ENCODE measurements around the gene SNX15. TPM values are rescaled to one million over a fixed set of nuclear protein-coding genes. Genes with fewer than 3 reads are reported as not detected.

Gene SNX15
- polyA plus RNA-seq, 4 donors = 23.2 to 46.6 (median 31.0) TPM

- FAIRE-seq = no peak
- H3K4me1 ChIP-seq (ENCODE audit: control insufficient read depth in 3 of 3, insufficient read depth in 2 of 3, low read depth in 1 of 3, low read length in 2 of 3) = no peaks in the 10 kb centered on the region
- H3K4me3 ChIP-seq (ENCODE audit: low read depth in 1 of 3, low read length in 3 of 3) = no peak overlapping the region
- H3K9me3 ChIP-seq (ENCODE audit: control insufficient read depth in 2 of 2, insufficient read depth in 1 of 2, low read depth in 1 of 2, low read length in 1 of 2) = no peaks in the 10 kb centered on the region
- WGBS, 3 donors = 48 to 51% (median 51%) methylated on average over 4 of the region's 4 CpGs
- H3K36me3 ChIP-seq (ENCODE audit: control insufficient read depth in 3 of 3, insufficient read depth in 2 of 3, low read depth in 1 of 3, low read length in 3 of 3) = peaks cover 0 to 5% (median 0%) of the 10 kb centered on the region in 3 donors
- no peak for DNase-seq
- H3K27me3 ChIP-seq (ENCODE audit: control insufficient read depth in 3 of 3, insufficient read depth in 3 of 3, low read length in 3 of 3) = no peaks in the 10 kb centered on the region
- H3K27ac ChIP-seq (ENCODE audit: low read depth in 1 of 3, low read length in 2 of 3) = no peak overlapping the region
These were observed 44.8 kb downstream of the SNX15 start for GRCh38 chr11:65071907-65072630.

GRCh38 chr11:65072631-65072966 lies 45.4 kb downstream of the SNX15 start:
- no peak overlapping the region for H3K4me3 ChIP-seq (ENCODE audit: low read depth in 1 of 3, low read length in 3 of 3)
- no peak for DNase-seq
- no peaks in the 10 kb centered on the region for H3K9me3 ChIP-seq (ENCODE audit: control insufficient read depth in 2 of 2, insufficient read depth in 1 of 2, low read depth in 1 of 2, low read length in 1 of 2)
- no peak for FAIRE-seq
- H3K4me1 ChIP-seq (ENCODE audit: control insufficient read depth in 3 of 3, insufficient read depth in 2 of 3, low read depth in 1 of 3, low read length in 2 of 3) = no peaks in the 10 kb centered on the region
- WGBS, 3 donors = 48 to 60% (median 59%) methylated on average over 1 of the region's 1 CpG
- H3K27me3 ChIP-seq (ENCODE audit: control insufficient read depth in 3 of 3, insufficient read depth in 3 of 3, low read length in 3 of 3) = no peaks in the 10 kb centered on the region
- no peak overlapping the region for H3K27ac ChIP-seq (ENCODE audit: low read depth in 1 of 3, low read length in 2 of 3)
- peaks cover 0 to 5% (median 0%) of the 10 kb centered on the region in 3 donors for H3K36me3 ChIP-seq (ENCODE audit: control insufficient read depth in 3 of 3, insufficient read depth in 2 of 3, low read depth in 1 of 3, low read length in 3 of 3)

- no peaks in the 10 kb centered on the region for H3K9me3 ChIP-seq (ENCODE audit: control insufficient read depth in 2 of 2, insufficient read depth in 1 of 2, low read depth in 1 of 2, low read length in 1 of 2)
- FAIRE-seq = no peak
- no peak overlapping the region for H3K27ac ChIP-seq (ENCODE audit: low read depth in 1 of 3, low read length in 2 of 3)
- H3K4me3 ChIP-seq (ENCODE audit: low read depth in 1 of 3, low read length in 3 of 3) = no peak overlapping the region
- peaks cover 0 to 23% (median 0%) of the 10 kb centered on the region in 3 donors for H3K36me3 ChIP-seq (ENCODE audit: control insufficient read depth in 3 of 3, insufficient read depth in 2 of 3, low read depth in 1 of 3, low read length in 3 of 3)
- WGBS, 3 donors = 82 to 86% (median 82%) methylated on average over 4 of the region's 4 CpGs
- DNase-seq = no peak
- H3K4me1 ChIP-seq (ENCODE audit: control insufficient read depth in 3 of 3, insufficient read depth in 2 of 3, low read depth in 1 of 3, low read length in 2 of 3) = peaks cover 0 to 9% (median 0%) of the 10 kb centered on the region in 3 donors
- H3K27me3 ChIP-seq (ENCODE audit: control insufficient read depth in 3 of 3, insufficient read depth in 3 of 3, low read length in 3 of 3) = no peaks in the 10 kb centered on the region
These were observed 50.2 kb downstream of the SNX15 start for GRCh38 chr11:65077451-65077850.

GRCh38 chr11:65078151-65078550 lies 50.9 kb downstream of the SNX15 start:
- no peaks in the 10 kb centered on the region for H3K27me3 ChIP-seq (ENCODE audit: control insufficient read depth in 3 of 3, insufficient read depth in 3 of 3, low read length in 3 of 3)
- 16 to 43% (median 19%) methylated on average over 3 of the region's 3 CpGs for WGBS, 3 donors
- H3K4me1 ChIP-seq (ENCODE audit: control insufficient read depth in 3 of 3, insufficient read depth in 2 of 3, low read depth in 1 of 3, low read length in 2 of 3) = peaks cover 0 to 15% (median 0%) of the 10 kb centered on the region in 3 donors
- peaks cover 0 to 23% (median 0%) of the 10 kb centered on the region in 3 donors for H3K36me3 ChIP-seq (ENCODE audit: control insufficient read depth in 3 of 3, insufficient read depth in 2 of 3, low read depth in 1 of 3, low read length in 3 of 3)
- H3K27ac ChIP-seq (ENCODE audit: low read depth in 1 of 3, low read length in 2 of 3) = peak overlapping the region in 2 of 3 donors; percentile 0 to 9
- no peaks in the 10 kb centered on the region for H3K9me3 ChIP-seq (ENCODE audit: control insufficient read depth in 2 of 2, insufficient read depth in 1 of 2, low read depth in 1 of 2, low read length in 1 of 2)
- FAIRE-seq = no peak
- no peak overlapping the region for H3K4me3 ChIP-seq (ENCODE audit: low read depth in 1 of 3, low read length in 3 of 3)
- peak; percentile 83 to 85 for DNase-seq

- peaks cover 0 to 20% (median 0%) of the 10 kb centered on the region in 3 donors for H3K4me1 ChIP-seq (ENCODE audit: control insufficient read depth in 3 of 3, insufficient read depth in 2 of 3, low read depth in 1 of 3, low read length in 2 of 3)
- DNase-seq (no peak), FAIRE-seq (no peak)
- peak overlapping the region in 2 of 3 donors; percentile 0 to 9 for H3K27ac ChIP-seq (ENCODE audit: low read depth in 1 of 3, low read length in 2 of 3)
- H3K36me3 ChIP-seq (ENCODE audit: control insufficient read depth in 3 of 3, insufficient read depth in 2 of 3, low read depth in 1 of 3, low read length in 3 of 3) = peaks cover 0 to 23% (median 0%) of the 10 kb centered on the region in 3 donors
- H3K4me3 ChIP-seq (ENCODE audit: low read depth in 1 of 3, low read length in 3 of 3) = no peak overlapping the region
- H3K9me3 ChIP-seq (ENCODE audit: control insufficient read depth in 2 of 2, insufficient read depth in 1 of 2, low read depth in 1 of 2, low read length in 1 of 2) = no peaks in the 10 kb centered on the region
- H3K27me3 ChIP-seq (ENCODE audit: control insufficient read depth in 3 of 3, insufficient read depth in 3 of 3, low read length in 3 of 3) = no peaks in the 10 kb centered on the region
- 84 to 93% (median 90%) methylated on average over 8 to 9 of the region's 9 CpGs for WGBS, 3 donors
These were observed 51.6 kb downstream of the SNX15 start for GRCh38 chr11:65078786-65079342.

- DNase-seq (no peak), FAIRE-seq (no peak)
- Histone ChIP-seq H3K9me3 (ENCODE audit: control insufficient read depth in 2 of 2, insufficient read depth in 1 of 2, low read depth in 1 of 2, low read length in 1 of 2) (no peaks in the 10 kb centered on the region), H3K27ac (ENCODE audit: low read depth in 1 of 3, low read length in 2 of 3) (peak overlapping the region in 2 of 3 donors; percentile 62 to 92), H3K4me1 (ENCODE audit: control insufficient read depth in 3 of 3, insufficient read depth in 2 of 3, low read depth in 1 of 3, low read length in 2 of 3) (peaks cover 0 to 27% (median 2%) of the 10 kb centered on the region in 3 donors), H3K4me3 (ENCODE audit: low read depth in 1 of 3, low read length in 3 of 3) (peak overlapping the region; percentile 67 to 82 (median 68)), H3K27me3 (ENCODE audit: control insufficient read depth in 3 of 3, insufficient read depth in 3 of 3, low read length in 3 of 3) (no peaks in the 10 kb centered on the region), H3K36me3 (ENCODE audit: control insufficient read depth in 3 of 3, insufficient read depth in 2 of 3, low read depth in 1 of 3, low read length in 3 of 3) (peaks cover 4 to 49% (median 9%) of the 10 kb centered on the region in 3 donors)
- 2 to 4% (median 2%) methylated on average over 13 of the region's 13 CpGs for WGBS, 3 donors
These were observed 56.0 kb downstream of the SNX15 start for GRCh38 chr11:65083134-65083833.

GRCh38 chr11:65083834-65084597 lies 56.8 kb downstream of the SNX15 start, which contains the start of the genes CDCA5 and ZFPL1:
Gene CDCA5, minus strand, starts transcription at chr11:65084040. Its CDS starts 62 bp downstream, at chr11:65083978.
Gene ZFPL1, plus strand, starts transcription at chr11:65084222. Its CDS starts 477 bp downstream, at chr11:65084699.
- Histone ChIP-seq H3K36me3 (ENCODE audit: control insufficient read depth in 3 of 3, insufficient read depth in 2 of 3, low read depth in 1 of 3, low read length in 3 of 3) (peaks cover 7 to 53% (median 11%) of the 10 kb centered on the region in 3 donors), H3K27me3 (ENCODE audit: control insufficient read depth in 3 of 3, insufficient read depth in 3 of 3, low read length in 3 of 3) (no peaks in the 10 kb centered on the region), H3K9me3 (ENCODE audit: control insufficient read depth in 2 of 2, insufficient read depth in 1 of 2, low read depth in 1 of 2, low read length in 1 of 2) (no peaks in the 10 kb centered on the region), H3K4me1 (ENCODE audit: control insufficient read depth in 3 of 3, insufficient read depth in 2 of 3, low read depth in 1 of 3, low read length in 2 of 3) (peaks cover 0 to 22% (median 2%) of the 10 kb centered on the region in 3 donors), H3K27ac (ENCODE audit: low read depth in 1 of 3, low read length in 2 of 3) (peak within 1 kb of the TSS; percentile 58 to 97 (median 92)), H3K4me3 (ENCODE audit: low read depth in 1 of 3, low read length in 3 of 3) (peak within 1 kb of the TSS; percentile 67 to 82 (median 68))
- DNase-seq (peak; percentile 94 to 97), FAIRE-seq (no peak)
- 0% methylated on average over 66 to 79 of the region's 79 CpGs for WGBS, 3 donors
